Activated T-helper 17 cell treated with anti-CD3 and anti-CD28 coated beads, Interleukin-2, amount 50 U/mL, for 72 hours (primary cell): ENCODE measurements around the gene GLTP. TPM values are rescaled to one million over a fixed set of nuclear protein-coding genes. Genes with fewer than 3 reads are reported as not detected.
"Not testable (repeated sequence)": the region's sequence is repeated elsewhere in the genome, so short reads cannot be mapped to it uniquely, and the experiment has no call there.

ENCODE experiments used
- ATAC-seq: fragments of 150-1000 bp; cut with Tn5 transposase; replicated peaks from 2 replicates; pipeline ENCODE4 v1.10.0; 2021; ENCODE audit warnings: mild to moderate bottlenecking, moderate library complexity
- H3K27ac Mint-ChIP-seq: one replicate; pipeline ENCODE4 v1.8.0; 2022; ENCODE audit warnings: mixed read lengths
- H3K27me3 Mint-ChIP-seq: one replicate; pipeline ENCODE4 v1.8.0; 2022; ENCODE audit warnings: mixed read lengths
- H3K36me3 Mint-ChIP-seq: one replicate; pipeline ENCODE4 v1.8.0; 2022; ENCODE audit warnings: low read depth, mild to moderate bottlenecking, mixed read lengths
- H3K4me1 Mint-ChIP-seq: one replicate; pipeline ENCODE4 v1.8.0; 2022; ENCODE audit warnings: mixed read lengths
- H3K4me3 Mint-ChIP-seq: one replicate; pipeline ENCODE4 v1.8.0; 2022; ENCODE audit warnings: mild to moderate bottlenecking, mixed read lengths
- H3K9me3 Mint-ChIP-seq: one replicate; pipeline ENCODE4 v1.8.0; 2022; ENCODE audit warnings: mixed read lengths
- total RNA-seq, 2 donors: library from RNA; stranded (reverse); gene quantifications; one replicate each; pipeline ENCODE4 v1.2.3, GENCODE V29; 2022

The GLTP gene
- total RNA-seq, 2 donors from 2014 or later = 25.7 to 26.4 TPM

DNA sequence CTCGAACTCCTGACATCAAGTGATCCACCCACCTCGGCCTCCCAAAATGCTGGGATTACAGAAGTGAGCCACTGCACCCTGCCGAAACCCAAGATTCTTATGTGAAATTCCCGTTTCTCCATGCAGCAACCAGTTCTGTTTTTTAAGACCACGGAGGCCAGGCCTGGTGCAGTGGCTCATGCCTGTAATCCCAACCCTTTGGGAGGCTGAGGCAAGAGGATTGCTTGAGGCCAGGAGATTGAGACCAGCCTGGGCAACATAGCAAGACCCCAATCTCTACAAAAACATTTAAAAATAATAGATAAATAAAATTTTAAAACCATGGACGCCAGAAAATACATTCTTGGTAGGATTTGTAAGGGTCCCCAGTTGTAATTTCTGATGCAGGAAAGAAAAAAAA is 29.8 kb downstream of the GLTP start:
- H3K4me3 Mint-ChIP-seq, H3K9me3 Mint-ChIP-seq, H3K27ac Mint-ChIP-seq, H3K27me3 Mint-ChIP-seq, H3K4me1 Mint-ChIP-seq, ATAC-seq: not testable (repeated sequence)
- peaks cover 29% of the 10 kb centered on the region for H3K36me3 Mint-ChIP-seq

DNA sequence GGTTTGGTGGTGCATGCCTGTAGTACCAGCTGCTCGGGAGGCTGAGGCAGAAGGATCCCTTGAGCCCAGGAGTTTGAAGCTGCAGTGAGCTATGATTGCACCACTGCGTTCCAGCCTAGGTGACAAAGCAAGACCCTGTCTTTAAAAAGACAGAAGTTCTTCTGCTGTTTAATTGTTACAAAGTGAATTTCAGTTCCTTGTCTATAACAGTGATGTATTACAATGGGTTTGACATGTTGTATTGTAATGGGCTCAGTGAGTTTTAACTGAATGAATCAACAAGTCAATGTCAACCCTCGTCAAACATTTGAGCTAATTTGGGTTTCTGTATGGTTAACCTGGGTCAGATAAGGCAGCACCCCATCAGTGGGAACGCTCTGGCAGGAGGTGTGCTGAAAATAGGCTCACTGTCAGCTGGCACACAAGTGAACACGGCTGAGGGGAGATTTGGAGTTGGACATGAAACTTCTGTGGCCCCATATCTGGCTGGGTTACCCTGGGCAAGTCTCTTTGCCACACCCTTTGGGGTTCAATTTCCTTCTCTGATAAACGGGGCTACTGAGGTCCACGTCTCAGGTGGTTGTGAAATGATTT is 33.1 kb downstream of the GLTP start:
- Mint-ChIP-seq H3K36me3 (peaks cover 12% of the 10 kb centered on the region), H3K27ac (no peak overlapping the region), H3K4me3 (no peak overlapping the region), H3K9me3 (no peaks in the 10 kb centered on the region), H3K4me1 (no peaks in the 10 kb centered on the region), H3K27me3 (no peaks in the 10 kb centered on the region)
- ATAC-seq = no peak

DNA sequence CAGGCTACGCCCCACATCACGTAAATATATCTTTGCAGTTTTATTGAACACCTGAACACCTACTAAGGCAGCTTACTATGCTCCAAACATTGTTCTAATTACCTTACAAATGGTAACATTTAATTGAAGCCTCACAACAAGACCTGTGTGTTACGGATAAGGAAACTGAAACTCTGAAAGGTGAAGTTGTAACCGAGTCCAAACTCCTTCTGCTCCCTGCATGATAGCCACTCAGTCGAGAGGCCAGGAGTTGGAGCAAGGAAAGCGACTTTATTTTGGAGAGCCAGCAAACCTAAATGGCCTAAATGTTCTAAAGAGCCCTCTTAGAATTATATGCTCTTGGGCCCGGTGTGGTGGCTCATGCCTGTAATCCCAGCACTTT is 34.5 kb downstream of the GLTP start:
- Mint-ChIP-seq H3K4me1 (no peaks in the 10 kb centered on the region), H3K36me3 (peaks cover 1% of the 10 kb centered on the region), H3K27me3 (no peaks in the 10 kb centered on the region), H3K9me3 (no peaks in the 10 kb centered on the region), H3K4me3 (peak overlapping the region; percentile 64), H3K27ac (no peak overlapping the region)
- no peak for ATAC-seq

DNA sequence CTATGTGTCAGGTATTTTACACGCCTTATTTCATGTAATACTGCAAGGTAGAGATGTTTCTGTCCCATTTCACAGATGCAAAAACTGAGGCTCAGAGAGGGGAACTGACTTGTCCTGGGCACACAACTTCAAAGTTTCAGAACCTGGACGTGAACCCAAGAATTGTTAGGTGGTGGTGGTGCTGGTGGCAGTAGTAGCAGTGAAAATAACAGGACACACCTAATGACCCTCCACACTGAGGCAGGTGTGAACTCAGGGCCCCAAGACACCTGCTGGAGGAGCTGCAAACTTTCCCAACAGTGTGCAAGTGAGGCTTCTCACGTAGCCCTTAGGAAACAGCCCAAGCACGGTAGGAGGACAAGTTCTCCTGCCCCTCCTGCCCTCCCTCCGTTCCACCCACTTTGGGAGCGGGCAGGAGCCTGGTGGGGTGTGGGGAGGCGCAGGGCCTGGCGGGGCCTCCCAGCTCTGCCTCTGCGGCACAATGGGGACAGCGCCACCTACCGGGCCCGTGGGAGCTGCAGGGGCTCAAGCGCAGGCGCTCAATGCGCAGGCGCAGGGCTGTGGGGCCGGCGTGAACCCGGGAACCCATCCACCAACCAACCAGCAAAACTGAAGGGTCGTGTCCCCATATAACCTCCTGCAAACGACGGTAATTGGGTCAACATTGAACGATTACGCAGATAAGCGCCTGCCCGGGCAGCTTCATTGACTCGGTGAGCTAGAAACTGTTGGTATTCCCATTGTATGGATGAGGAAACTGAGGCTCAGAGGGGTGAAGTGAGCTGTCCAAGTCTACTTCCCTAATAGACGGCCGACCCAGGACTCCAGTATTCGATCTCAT is 35.1 kb downstream of the GLTP start:
- ATAC-seq = peak; percentile 98
- H3K27me3 Mint-ChIP-seq = no peaks in the 10 kb centered on the region
- H3K36me3 Mint-ChIP-seq = no peaks in the 10 kb centered on the region
- no peaks in the 10 kb centered on the region for H3K9me3 Mint-ChIP-seq
- no peaks in the 10 kb centered on the region for H3K4me1 Mint-ChIP-seq
- peak overlapping the region; percentile 64 for H3K4me3 Mint-ChIP-seq
- peak overlapping the region; percentile 48 for H3K27ac Mint-ChIP-seq

DNA sequence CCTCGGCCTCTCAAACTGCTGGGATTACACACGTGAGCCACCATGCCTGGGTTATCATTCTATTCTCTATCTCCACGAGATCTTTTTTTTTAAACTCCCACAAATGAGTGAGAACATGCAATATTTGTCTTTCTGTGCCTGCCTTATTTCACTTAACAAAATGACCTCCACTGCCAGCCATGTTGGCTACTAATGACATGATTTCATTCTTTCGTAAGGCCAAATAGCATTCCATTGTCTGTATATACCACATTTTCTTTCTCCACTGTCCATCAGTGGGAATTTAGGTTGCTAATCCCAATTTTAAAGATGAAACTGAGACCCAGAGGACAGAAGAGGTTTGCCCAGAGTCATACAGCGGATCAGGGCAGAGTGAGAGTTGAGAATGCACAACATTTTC is 36.2 kb downstream of the GLTP start:
- H3K4me3 Mint-ChIP-seq = no peak overlapping the region
- no peaks in the 10 kb centered on the region for H3K36me3 Mint-ChIP-seq
- H3K27me3 Mint-ChIP-seq = no peaks in the 10 kb centered on the region

DNA sequence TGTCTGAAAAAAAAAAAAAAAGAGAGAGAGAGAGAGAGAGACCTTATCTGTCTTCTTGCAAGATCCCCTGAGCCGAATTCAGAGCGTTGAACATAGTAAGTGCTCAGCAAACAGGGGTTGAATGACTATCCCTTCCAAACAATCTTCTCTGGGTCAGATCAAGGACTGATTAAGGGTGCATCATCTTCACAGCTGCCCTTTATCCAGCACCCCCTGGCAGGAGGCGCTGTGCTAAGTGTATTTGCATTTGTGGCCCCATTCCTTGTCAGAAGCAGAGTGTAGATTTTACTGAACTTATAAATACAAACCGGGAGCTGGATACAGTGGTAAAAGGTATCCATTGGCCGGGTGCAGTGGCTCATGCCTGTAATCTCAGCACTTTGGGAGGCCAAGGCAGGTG is 38.3 kb downstream of the GLTP start:
- H3K4me3 Mint-ChIP-seq = no peak overlapping the region
- no peak for ATAC-seq
- no peak overlapping the region for H3K27ac Mint-ChIP-seq
- H3K4me1 Mint-ChIP-seq = no peaks in the 10 kb centered on the region
- no peaks in the 10 kb centered on the region for H3K36me3 Mint-ChIP-seq
- H3K9me3 Mint-ChIP-seq = no peaks in the 10 kb centered on the region
- H3K27me3 Mint-ChIP-seq = no peaks in the 10 kb centered on the region

More for the DNA sequence above, 36.2 kb downstream of the GLTP start:
- no peak for ATAC-seq
- no peaks in the 10 kb centered on the region for H3K9me3 Mint-ChIP-seq
- peak overlapping the region; percentile 46 for H3K27ac Mint-ChIP-seq
- H3K4me1 Mint-ChIP-seq = no peaks in the 10 kb centered on the region

DNA sequence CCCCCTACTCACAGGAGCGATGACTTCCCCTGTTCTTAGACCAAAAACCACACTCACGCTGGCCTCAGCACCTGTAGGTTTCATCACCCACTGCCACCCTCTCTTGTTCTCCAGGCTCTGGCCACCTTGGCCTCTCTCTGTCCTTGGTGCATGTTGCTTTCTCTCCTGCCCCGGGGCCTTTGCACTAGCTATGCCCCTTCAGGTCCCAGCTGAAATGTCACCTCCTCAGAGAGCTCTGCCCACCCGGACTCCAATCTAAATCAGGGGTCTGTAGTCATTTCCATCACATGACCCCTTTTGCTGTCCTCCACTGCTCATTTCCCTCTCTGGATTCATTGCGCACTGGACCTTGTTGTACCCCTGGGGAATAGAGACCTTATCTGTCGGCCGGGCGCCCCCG is 39.0 kb downstream of the GLTP start:
- Mint-ChIP-seq H3K4me1 (no peaks in the 10 kb centered on the region), H3K36me3 (no peaks in the 10 kb centered on the region), H3K27me3 (no peaks in the 10 kb centered on the region), H3K27ac (no peak overlapping the region), H3K9me3 (no peaks in the 10 kb centered on the region), H3K4me3 (no peak overlapping the region)
- ATAC-seq = no peak

DNA sequence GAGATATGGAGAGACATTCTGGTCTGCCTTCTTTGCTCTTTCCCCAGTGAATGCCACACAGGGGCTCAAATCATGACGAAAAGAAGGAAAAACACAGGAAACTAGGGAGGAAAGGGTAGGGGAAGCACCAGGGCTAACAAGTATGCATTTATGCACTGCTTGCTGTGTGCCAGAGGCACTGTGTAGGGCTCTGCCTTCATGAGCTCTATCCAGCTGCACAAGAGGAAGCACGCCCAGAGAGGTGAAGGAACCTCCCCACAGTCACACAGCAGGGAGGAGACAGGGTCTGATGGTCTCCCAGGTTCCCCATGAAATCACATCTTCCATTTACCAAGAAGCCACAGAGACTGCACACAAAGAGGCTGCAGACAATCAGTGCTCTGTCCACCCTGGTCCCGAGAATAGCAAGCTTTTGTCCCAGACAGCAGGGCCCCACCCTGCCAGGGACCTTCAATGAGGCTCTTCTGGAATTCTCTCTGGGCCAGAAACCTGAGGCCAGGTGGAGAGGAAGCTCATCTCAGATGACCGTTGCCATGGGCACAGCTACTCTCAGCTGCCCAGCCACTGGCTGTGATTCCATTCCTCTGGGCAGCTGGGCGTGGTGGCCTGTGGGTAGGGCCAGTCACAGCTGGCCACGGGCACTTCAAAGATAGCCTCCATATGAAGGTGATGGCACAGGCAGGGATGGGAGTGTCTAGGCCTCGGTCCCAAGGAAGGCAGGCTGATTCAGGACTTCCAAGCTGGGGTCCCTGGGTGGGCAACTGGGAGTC is 39.9 kb downstream of the GLTP start:
- Mint-ChIP-seq H3K4me1 (no peaks in the 10 kb centered on the region), H3K9me3 (no peaks in the 10 kb centered on the region), H3K27ac (no peak overlapping the region), H3K4me3 (no peak overlapping the region), H3K27me3 (no peaks in the 10 kb centered on the region), H3K36me3 (no peaks in the 10 kb centered on the region)
- ATAC-seq = no peak

DNA sequence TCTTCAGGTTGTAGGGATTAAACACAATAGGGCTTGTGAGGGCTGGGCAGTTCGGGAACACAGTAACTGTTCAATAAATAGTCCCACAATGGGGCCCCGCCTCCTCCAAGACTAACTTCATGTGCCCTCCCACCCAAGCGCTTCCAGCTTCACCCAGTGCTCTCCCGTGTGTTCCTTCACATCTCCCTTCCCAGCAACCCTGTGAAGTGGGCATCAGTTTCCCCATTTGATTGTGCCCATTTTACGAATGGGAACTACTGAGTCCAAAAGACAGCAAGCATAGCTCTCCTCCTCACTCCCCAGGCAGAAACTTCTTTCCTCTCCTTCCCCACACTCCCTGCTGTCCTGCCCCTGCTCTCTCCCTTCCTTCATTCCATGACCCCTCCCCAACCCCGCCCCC is 40.9 kb downstream of the GLTP start:
- no peaks in the 10 kb centered on the region for H3K9me3 Mint-ChIP-seq
- ATAC-seq = no peak
- H3K27me3 Mint-ChIP-seq = peaks cover 5% of the 10 kb centered on the region
- H3K27ac Mint-ChIP-seq = no peak overlapping the region
- no peaks in the 10 kb centered on the region for H3K36me3 Mint-ChIP-seq
- H3K4me3 Mint-ChIP-seq = no peak overlapping the region
- no peaks in the 10 kb centered on the region for H3K4me1 Mint-ChIP-seq

DNA sequence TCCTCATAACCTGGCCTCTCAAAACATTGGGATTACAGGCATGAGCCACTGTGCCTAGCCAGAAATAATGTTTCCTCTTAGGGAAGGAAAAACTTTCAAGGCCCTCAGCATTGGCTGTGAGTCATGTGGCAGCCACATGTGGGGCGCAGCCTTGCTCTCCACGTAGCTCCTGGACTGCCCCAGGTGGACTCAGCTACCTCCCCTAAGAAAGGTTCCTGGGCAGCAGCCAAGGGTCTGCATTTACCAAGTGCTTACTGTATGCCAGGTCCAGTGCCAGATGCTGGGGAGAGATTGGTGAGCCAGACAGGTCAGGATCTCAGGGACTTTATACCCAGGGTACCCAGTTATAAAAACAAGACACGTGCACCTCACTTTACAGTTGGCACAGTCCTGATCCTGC is 43.4 kb downstream of the GLTP start:
- Mint-ChIP-seq H3K4me1 (peaks cover 5% of the 10 kb centered on the region), H3K27me3 (peaks cover 12% of the 10 kb centered on the region), H3K36me3 (no peaks in the 10 kb centered on the region), H3K27ac (no peak overlapping the region), H3K4me3 (no peak overlapping the region), H3K9me3 (no peaks in the 10 kb centered on the region)
- no peak for ATAC-seq

DNA sequence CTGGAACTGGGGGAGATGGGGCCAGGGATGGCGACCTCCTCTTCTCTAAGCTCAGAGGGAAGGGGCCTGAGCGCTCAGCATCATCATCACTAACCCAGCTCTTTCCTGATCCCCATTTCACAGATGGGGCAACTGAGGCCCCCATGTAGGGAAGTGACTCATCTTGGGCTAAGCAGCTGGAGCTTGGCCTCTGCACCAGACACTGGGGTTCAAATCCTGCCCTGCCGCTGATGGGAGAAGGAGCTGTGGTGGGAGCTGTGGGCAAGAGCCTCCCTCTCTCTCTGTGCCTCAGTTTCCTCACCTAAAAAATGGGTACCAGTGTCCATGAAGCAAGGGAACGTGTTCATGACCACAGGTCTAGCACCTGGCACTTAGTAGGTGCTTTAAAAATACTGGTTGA is 44.5 kb downstream of the GLTP start:
- H3K9me3 Mint-ChIP-seq = no peaks in the 10 kb centered on the region
- H3K27ac Mint-ChIP-seq = no peak overlapping the region
- no peaks in the 10 kb centered on the region for H3K36me3 Mint-ChIP-seq
- no peak for ATAC-seq
- peaks cover 19% of the 10 kb centered on the region for H3K27me3 Mint-ChIP-seq
- peaks cover 5% of the 10 kb centered on the region for H3K4me1 Mint-ChIP-seq
- H3K4me3 Mint-ChIP-seq = no peak overlapping the region

DNA sequence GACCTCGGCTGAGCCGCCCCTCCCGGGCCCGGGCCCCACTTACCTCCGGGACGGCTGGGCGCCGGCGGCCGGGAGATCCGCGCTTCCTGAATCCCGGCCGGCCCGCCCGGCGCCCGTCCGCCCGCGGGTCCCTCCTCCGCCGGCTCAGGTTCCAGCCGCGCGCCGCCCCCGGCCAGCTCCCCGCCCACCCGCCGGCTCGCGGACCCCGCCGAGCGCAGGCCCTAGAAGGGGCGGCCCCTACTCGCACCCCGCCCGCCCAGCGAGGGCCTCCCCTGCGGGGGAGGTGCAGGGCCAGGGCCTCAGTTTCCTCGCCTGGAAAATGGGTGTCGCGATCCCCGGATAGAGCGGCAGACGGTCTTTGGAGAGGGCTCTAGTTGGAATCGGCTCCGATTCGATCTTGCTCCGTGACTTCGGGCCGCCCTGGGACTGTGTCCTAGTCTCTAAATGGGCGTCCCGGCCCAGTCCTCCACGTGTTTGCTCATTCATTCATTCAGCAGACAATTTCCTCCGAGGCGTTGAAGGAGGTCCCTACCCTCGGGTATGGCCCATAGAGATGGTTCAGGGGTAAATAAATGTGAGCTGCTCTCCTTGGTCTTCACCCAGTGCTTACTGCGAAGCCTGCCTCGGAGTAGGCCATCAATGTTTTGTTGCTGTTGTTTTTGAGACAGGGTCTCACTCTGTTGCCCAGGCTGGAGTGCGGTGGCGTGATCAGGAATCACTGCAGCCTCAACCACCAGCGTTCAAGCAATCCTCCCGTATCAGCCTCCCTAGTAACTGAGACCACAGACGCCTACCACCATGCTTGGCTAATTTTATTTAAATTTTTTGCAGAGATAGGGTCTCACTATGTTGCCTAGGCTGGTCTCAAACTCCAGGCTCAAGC is 46.8 kb downstream of the GLTP start, which contains the start of gene TRPV4:
TRPV4 (minus strand) TSS at position 92 of the 883 bp plus-strand sequence. CDS start 18,602 bp downstream, outside the sequence.
- Mint-ChIP-seq H3K4me3 (peak within 1 kb of the TSS; percentile 18), H3K4me1 (peaks cover 5% of the 10 kb centered on the region), H3K9me3 (no peaks in the 10 kb centered on the region), H3K27me3 (peaks cover 20% of the 10 kb centered on the region), H3K27ac (no peak within 1 kb of the TSS), H3K36me3 (no peaks in the 10 kb centered on the region)
- ATAC-seq = no peak

DNA sequence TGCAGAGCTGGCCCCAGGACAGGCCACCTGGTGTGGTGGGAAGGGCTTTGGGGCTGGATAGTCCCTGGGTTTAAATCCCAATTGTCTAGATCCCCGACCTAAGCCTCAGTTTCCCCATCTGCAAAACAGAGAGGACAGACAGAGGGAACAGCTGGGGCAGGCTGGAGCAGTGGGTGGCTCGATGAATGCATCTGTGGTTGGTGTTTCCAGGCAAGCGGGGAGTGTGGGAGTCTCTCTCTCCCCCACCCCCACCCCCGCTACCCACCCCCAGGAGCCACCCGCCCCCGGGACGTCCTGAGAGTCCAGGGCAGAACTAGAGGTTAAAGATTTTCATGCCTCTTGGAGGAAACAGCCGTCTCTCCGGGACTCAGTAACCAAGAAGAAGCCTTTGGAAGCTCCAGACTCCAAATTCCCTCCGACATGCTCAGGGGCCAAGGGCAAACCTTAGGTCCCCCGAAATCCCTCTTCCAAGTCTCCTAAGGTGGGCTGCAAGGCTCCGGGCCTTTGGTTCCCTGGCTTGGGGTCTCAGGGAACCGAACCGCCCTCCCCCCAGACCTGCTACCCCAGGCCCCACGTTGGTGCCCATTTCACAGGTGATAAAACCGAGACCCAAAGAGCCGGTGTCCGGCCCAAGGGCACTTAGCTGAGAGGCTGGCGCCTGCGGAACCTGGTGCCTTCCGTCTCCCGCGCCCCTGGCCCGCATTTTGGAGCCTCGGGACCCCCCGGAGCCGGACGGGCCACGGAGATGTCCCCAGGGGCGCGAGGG is 47.6 kb downstream of the GLTP start:
- Mint-ChIP-seq H3K4me3 (no peak overlapping the region), H3K27me3 (peaks cover 20% of the 10 kb centered on the region), H3K9me3 (no peaks in the 10 kb centered on the region), H3K36me3 (no peaks in the 10 kb centered on the region), H3K4me1 (peaks cover 5% of the 10 kb centered on the region), H3K27ac (no peak overlapping the region)
- ATAC-seq = no peak
